ENCODE measurements around the gene GET4. TPM values are rescaled to one million over a fixed set of nuclear protein-coding genes. Genes with fewer than 3 reads are reported as not detected.

The GET4 gene
- total RNA-seq, 1 experiment from 2014 or later, result 44.8 TPM

GRCh38 chr7:859359-860030 is 16.9 kb upstream of the GET4 start:
- Histone ChIP-seq H3K36me3 (ENCODE audit: control insufficient read depth in 1 of 2, insufficient read depth in 2 of 2, low read length in 2 of 2) (peaks cover 21 to 62% of the 10 kb centered on the region in 2 experiments), H3K9ac (ENCODE audit: low read length) (no peak overlapping the region), H3K79me2 (ENCODE audit: insufficient read depth, low read length) (no peaks in the 10 kb centered on the region; the same call in 1 of the 2 replicates), H3K27me3 (ENCODE audit: insufficient read depth, low read length) (no peaks in the 10 kb centered on the region), H3K9me2 (ENCODE audit: insufficient read depth) (no peaks in the 10 kb centered on the region), H3K4me2 (ENCODE audit: low read length) (no peak overlapping the region), H3K4me3 (replicated peaks in 1 of 2; ENCODE audit: low read depth in 1 of 2, low read length in 2 of 2) (no peak overlapping the region), H4K20me1 (ENCODE audit: insufficient read depth) (no peaks in the 10 kb centered on the region), H3K9me3 (ENCODE audit: control insufficient read depth in 1 of 2, insufficient read depth in 1 of 2, low read depth in 1 of 2, low read length in 2 of 2) (no peaks in the 10 kb centered on the region), H2AFZ (ENCODE audit: low read depth, low read length, poor library complexity, severe bottlenecking) (no peak overlapping the region), H3K4me1 (ENCODE audit: control insufficient read depth in 1 of 2, insufficient read depth in 2 of 2, low read length in 2 of 2) (no peaks in the 10 kb centered on the region), H3K27ac (ENCODE audit: low read depth, low read length) (no peak overlapping the region)
- DNase-seq (ENCODE audit: low read depth, low spot score) (no peak), ATAC-seq (no peak)
- ChIA-PET CTCF (no interaction called here), RAD21 (ENCODE audit: low non-redundant PET in 1 of 2, low total read pairs in 2 of 2, uncharacterized antibody in 2 of 2, unreplicated experiment in 2 of 2) (interaction anchor here in 1 of 2 experiments (0.6 kb wide), 1 partner anchor 73 kb away, joined by 3 read pairs; no protein-coding TSS in a partner anchor), POLR2A (no interaction called here)
- intact Hi-C loops (cut with micrococcal nuclease), result no loop called here
- BruUV-seq (replicated peaks), result no TSS peak
- no peak for TF ChIP-seq ZFX (IDR thresholded peaks at IDR 0.05)
- TF ChIP-seq, protein P1, sequence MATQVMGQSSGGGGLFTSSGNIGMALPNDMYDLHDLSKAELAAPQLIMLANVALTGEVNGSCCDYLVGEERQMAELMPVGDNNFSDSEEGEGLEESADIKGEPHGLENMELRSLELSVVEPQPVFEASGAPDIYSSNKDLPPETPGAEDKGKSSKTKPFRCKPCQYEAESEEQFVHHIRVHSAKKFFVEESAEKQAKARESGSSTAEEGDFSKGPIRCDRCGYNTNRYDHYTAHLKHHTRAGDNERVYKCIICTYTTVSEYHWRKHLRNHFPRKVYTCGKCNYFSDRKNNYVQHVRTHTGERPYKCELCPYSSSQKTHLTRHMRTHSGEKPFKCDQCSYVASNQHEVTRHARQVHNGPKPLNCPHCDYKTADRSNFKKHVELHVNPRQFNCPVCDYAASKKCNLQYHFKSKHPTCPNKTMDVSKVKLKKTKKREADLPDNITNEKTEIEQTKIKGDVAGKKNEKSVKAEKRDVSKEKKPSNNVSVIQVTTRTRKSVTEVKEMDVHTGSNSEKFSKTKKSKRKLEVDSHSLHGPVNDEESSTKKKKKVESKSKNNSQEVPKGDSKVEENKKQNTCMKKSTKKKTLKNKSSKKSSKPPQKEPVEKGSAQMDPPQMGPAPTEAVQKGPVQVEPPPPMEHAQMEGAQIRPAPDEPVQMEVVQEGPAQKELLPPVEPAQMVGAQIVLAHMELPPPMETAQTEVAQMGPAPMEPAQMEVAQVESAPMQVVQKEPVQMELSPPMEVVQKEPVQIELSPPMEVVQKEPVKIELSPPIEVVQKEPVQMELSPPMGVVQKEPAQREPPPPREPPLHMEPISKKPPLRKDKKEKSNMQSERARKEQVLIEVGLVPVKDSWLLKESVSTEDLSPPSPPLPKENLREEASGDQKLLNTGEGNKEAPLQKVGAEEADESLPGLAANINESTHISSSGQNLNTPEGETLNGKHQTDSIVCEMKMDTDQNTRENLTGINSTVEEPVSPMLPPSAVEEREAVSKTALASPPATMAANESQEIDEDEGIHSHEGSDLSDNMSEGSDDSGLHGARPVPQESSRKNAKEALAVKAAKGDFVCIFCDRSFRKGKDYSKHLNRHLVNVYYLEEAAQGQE (IDR thresholded peaks at IDR 0.05; ENCODE audit: low read depth), result no peak
- TF ChIP-seq EZH2phosphoT487 (IDR thresholded peaks at IDR 0.05; ENCODE audit: borderline replicate concordance), result no peak
- TF ChIP-seq SP1 (IDR thresholded peaks at IDR 0.05; ENCODE audit: low read depth), result no peak
- TF ChIP-seq SIN3A (IDR thresholded peaks at IDR 0.05; ENCODE audit: low read depth), result no peak

DNA sequence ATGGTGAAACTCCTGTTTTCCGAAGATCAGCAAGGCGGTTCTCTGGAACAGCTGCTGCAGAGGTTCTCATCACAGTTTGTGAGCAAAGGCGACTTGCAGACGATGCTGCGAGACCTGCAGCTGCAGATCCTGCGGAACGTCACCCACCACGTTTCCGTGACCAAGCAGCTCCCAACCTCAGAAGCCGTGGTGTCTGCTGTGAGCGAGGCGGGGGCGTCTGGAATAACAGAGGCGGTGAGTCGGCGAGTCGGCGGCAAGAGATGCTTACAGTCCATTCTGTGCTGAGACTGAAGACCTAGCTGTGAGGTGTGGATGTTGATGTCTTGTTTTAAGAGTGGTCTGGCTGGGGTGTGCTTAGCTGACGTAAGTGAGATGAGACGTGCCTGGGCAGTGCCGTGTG is 16.2 kb upstream of the GET4 start:
- TF ChIP-seq EZH2 (IDR thresholded peaks at IDR 0.05) (no peak), SRF (IDR thresholded peaks at IDR 0.05; ENCODE audit: low read depth) (no peak), ELF1 (IDR thresholded peaks at IDR 0.05; ENCODE audit: borderline replicate concordance, low read depth) (no peak), ZNF274 (IDR thresholded peaks at IDR 0.05; ENCODE audit: low read depth, low read length) (no peak), EZH2phosphoT487 (IDR thresholded peaks at IDR 0.05; ENCODE audit: borderline replicate concordance) (no peak), ZBTB33 (IDR thresholded peaks at IDR 0.05; ENCODE audit: extremely low read depth, insufficient replicate concordance, low read length) (no peak), YY1 (IDR thresholded peaks at IDR 0.05; ENCODE audit: extremely low read depth, insufficient replicate concordance, low read depth, low read length) (no peak), SIN3A (IDR thresholded peaks at IDR 0.05; ENCODE audit: low read depth) (no peak), EGR1 (IDR thresholded peaks at IDR 0.05; ENCODE audit: low read depth) (no peak), POLR2A (IDR thresholded peaks at IDR 0.05; ENCODE audit: borderline replicate concordance, extremely low read depth, insufficient read depth, insufficient read length) (no peak), TCF7L2 (IDR thresholded peaks at IDR 0.05; ENCODE audit: borderline replicate concordance, extremely low read depth, insufficient read depth, insufficient read length) (no peak), CBX3 (IDR thresholded peaks at IDR 0.05; ENCODE audit: low read depth) (no peak)
- DNase-seq (ENCODE audit: low read depth, low spot score), result no peak
- Histone ChIP-seq H3K4me1 (ENCODE audit: control insufficient read depth in 1 of 2, insufficient read depth in 2 of 2, low read length in 2 of 2) (no peaks in the 10 kb centered on the region), H2AFZ (ENCODE audit: low read depth, low read length, poor library complexity, severe bottlenecking) (no peak overlapping the region), H3K9me3 (ENCODE audit: control insufficient read depth in 1 of 2, insufficient read depth in 1 of 2, low read depth in 1 of 2, low read length in 2 of 2) (no peaks in the 10 kb centered on the region), H3K9ac (ENCODE audit: low read length) (no peak overlapping the region), H3K79me2 (ENCODE audit: insufficient read depth, low read length) (no peaks in the 10 kb centered on the region; the same call in 1 of the 2 replicates), H3K27ac (ENCODE audit: low read depth, low read length) (no peak overlapping the region), H3K36me3 (ENCODE audit: control insufficient read depth in 1 of 2, insufficient read depth in 2 of 2, low read length in 2 of 2) (peaks cover 16 to 57% of the 10 kb centered on the region in 2 experiments), H3K9me2 (ENCODE audit: insufficient read depth) (no peaks in the 10 kb centered on the region), H4K20me1 (ENCODE audit: insufficient read depth) (no peaks in the 10 kb centered on the region), H3K4me2 (ENCODE audit: low read length) (no peak overlapping the region), H3K27me3 (ENCODE audit: insufficient read depth, low read length) (no peaks in the 10 kb centered on the region), H3K4me3 (replicated peaks in 1 of 2; ENCODE audit: low read depth in 1 of 2, low read length in 2 of 2) (no peak overlapping the region)
- CTCF ChIA-PET, result no interaction called here
- ATAC-seq, result no peak
- intact Hi-C loops (cut with micrococcal nuclease), result no loop called here
- POLR2A ChIA-PET, result no interaction called here
- no TSS peak for BruUV-seq (replicated peaks)
- RAD21 ChIA-PET (ENCODE audit: low non-redundant PET in 1 of 2, low total read pairs in 2 of 2, uncharacterized antibody in 2 of 2, unreplicated experiment in 2 of 2), result interaction anchor here in 1 of 2 experiments (0.6 kb wide), 1 partner anchor 74 kb away, joined by 3 read pairs; no protein-coding TSS in a partner anchor
